ENCODE results near the gene FXYD2. TPM values are rescaled to one million over a fixed set of nuclear protein-coding genes. Genes with fewer than 3 reads are reported as not detected.

Gene FXYD2
- total RNA-seq, 4 donors from 2014 or later, result 0.67 to 1.7 TPM; not detected in 2

DNA sequence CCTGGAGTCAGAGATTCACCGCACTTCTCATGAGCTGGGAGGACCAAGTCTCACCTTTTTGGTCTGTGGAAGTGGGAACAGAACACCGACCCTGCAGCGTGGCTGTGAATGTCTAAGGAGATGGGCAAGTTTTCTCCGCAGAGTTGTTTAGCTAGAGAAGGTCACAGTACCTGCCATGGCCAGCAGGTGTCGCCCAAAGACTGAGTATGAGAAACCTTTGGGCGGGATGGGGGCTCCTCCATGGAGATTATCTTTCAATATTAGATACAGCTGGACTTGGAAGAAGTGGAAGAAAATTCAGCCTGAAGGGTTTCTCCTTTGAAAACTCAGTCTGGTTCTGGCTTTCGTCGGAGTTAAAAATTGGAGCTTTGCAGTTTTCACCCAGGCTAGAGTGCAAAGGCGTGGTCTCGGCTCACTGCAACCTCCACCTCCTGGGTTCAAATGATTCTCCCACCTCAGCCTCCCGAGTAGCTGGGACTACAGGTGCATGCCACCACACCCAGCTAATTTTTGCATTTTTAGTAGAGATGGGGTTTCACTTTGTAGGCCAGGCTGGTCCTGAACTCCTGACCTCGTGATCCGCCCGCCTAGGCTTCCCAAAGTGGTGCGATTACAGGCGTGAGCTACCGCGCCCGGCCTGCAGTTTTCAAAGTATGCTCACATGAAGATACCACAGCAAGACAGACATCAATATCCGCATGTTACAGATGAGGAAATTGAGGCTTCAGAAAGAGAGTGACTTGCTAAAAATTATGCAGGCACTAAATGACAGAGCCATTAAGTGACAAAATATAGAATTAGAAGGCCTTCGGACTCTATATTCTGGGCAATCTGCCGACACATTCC, 16.8 kb downstream of the FXYD2 start:
- no peak overlapping the region for H3K4me3 ChIP-seq
- DNase-seq, result peak; percentile 84 to 95 (median 94)
- no peak overlapping the region for H3K27ac ChIP-seq
- no peaks in the 10 kb centered on the region for H3K27me3 ChIP-seq
- no peaks in the 10 kb centered on the region for H3K9me3 ChIP-seq
- no peaks in the 10 kb centered on the region for H3K36me3 ChIP-seq
- H3K4me1 ChIP-seq, result peaks cover 0 to 13% (median 0%) of the 10 kb centered on the region in 4 donors
- TF ChIP-seq POLR2A (IDR thresholded peaks at IDR 0.05), result no peak
- TF ChIP-seq, protein P1, sequence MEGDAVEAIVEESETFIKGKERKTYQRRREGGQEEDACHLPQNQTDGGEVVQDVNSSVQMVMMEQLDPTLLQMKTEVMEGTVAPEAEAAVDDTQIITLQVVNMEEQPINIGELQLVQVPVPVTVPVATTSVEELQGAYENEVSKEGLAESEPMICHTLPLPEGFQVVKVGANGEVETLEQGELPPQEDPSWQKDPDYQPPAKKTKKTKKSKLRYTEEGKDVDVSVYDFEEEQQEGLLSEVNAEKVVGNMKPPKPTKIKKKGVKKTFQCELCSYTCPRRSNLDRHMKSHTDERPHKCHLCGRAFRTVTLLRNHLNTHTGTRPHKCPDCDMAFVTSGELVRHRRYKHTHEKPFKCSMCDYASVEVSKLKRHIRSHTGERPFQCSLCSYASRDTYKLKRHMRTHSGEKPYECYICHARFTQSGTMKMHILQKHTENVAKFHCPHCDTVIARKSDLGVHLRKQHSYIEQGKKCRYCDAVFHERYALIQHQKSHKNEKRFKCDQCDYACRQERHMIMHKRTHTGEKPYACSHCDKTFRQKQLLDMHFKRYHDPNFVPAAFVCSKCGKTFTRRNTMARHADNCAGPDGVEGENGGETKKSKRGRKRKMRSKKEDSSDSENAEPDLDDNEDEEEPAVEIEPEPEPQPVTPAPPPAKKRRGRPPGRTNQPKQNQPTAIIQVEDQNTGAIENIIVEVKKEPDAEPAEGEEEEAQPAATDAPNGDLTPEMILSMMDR (IDR thresholded peaks at IDR 0.05), result peak; percentile 82 to 94 (median 90)

DNA sequence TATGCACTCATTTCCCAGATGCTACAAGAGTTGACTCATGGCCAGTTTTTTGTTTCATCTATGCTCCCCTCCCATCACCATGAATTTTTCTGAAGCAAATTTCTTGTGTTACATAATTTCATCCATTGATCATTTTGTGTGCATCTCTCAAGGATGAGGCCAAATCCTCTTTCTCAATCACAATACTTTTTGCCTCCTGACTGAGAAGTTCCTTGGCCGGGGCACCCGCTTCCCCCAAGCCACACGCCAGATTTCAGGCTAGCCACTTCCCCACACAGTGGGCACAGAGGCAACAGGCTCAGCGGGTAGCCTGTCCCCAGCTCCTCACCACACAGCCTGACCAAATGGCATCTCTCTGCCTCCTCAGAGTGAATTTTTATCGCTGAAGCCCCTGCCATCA, 17.7 kb downstream of the FXYD2 start:
- Histone ChIP-seq H3K4me1 (peaks cover 0 to 13% (median 0%) of the 10 kb centered on the region in 4 donors), H3K27ac (no peak overlapping the region), H3K9me3 (no peaks in the 10 kb centered on the region), H3K27me3 (no peaks in the 10 kb centered on the region), H3K36me3 (no peaks in the 10 kb centered on the region), H3K4me3 (no peak overlapping the region)
- TF ChIP-seq, protein P1 (IDR thresholded peaks at IDR 0.05), result no peak
- no peak for TF ChIP-seq POLR2A (IDR thresholded peaks at IDR 0.05)
- no peak for DNase-seq

DNA sequence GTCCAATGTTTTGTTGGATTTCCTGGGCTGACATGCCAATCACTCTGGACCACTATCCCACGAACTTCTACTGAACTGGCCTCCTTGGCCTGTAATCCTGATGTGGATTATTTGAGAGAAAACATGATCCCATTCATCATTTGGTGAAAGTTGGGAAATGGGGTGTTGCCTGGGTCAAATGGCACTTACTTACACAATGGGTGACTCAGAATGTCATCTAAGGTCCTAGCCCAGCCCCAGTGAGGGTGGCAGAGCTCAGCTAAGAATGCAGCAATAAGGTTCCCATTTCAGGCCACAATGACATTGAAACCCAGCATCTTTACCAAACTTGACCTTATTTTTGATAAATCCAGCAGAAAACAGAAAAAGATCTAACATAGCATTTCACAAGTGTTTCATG, 19.5 kb downstream of the FXYD2 start:
- no peak for DNase-seq
- Histone ChIP-seq H3K27me3 (no peaks in the 10 kb centered on the region), H3K4me3 (no peak overlapping the region), H3K27ac (no peak overlapping the region), H3K4me1 (peaks cover 0 to 13% (median 0%) of the 10 kb centered on the region in 4 donors), H3K9me3 (no peaks in the 10 kb centered on the region), H3K36me3 (no peaks in the 10 kb centered on the region)
- TF ChIP-seq, protein P1 (IDR thresholded peaks at IDR 0.05), result no peak
- no peak for TF ChIP-seq POLR2A (IDR thresholded peaks at IDR 0.05)

DNA sequence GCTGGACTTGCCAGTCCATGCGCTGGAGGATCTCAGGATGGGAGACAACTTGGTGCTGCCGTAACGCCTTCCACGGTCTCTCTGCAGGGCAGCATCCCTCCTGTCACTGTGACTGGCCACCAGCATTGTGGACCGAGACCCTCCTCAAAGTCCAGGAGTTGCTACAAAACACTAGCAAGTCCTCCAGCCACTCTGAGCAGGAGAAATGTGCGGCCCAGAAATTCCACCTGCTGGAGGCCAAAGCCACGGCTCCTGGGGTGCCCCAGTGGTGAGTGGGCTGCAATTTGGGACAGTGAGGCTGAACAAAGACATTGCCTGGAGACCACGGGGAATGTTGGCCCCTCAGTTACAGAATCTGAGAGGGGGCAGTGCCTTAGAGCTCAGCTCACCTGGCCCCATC, 20.6 kb downstream of the FXYD2 start:
- H3K36me3 ChIP-seq, result no peaks in the 10 kb centered on the region
- H3K27ac ChIP-seq, result no peak overlapping the region
- no peak for DNase-seq

DNA sequence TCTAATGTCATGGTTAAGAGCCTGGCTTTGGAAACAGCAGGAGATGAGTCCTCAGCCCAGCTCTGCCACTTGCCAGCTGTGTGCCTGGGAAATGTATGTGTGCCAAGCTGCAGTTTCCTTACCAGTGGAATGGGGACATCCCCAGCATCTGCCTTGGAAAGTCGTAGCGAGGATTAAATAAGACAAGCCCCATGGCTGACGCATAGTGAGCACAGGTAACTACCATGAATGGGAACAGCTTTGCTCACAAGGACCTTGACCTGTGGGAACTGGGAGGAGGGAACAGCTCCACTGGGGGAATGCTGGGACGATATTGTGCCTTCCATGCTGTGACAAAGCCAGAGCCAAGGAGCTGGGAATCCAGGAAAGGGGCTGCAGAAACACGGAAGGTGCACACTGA, 24.9 kb downstream of the FXYD2 start:
- no peak overlapping the region for H3K4me3 ChIP-seq
- peak in 1 of 3 donors; percentile 47 for DNase-seq
- no peak for TF ChIP-seq POLR2A (IDR thresholded peaks at IDR 0.05)
- TF ChIP-seq, protein P1 (IDR thresholded peaks at IDR 0.05), result no peak
- no peaks in the 10 kb centered on the region for H3K9me3 ChIP-seq
- H3K36me3 ChIP-seq, result no peaks in the 10 kb centered on the region
- no peak overlapping the region for H3K27ac ChIP-seq
- H3K4me1 ChIP-seq, result peaks cover 5 to 16% (median 11%) of the 10 kb centered on the region in 4 donors
- peaks cover 0 to 27% of the 10 kb centered on the region in 2 donors for H3K27me3 ChIP-seq

More for the DNA sequence above, 20.6 kb downstream of the FXYD2 start:
- Histone ChIP-seq H3K4me3 (no peak overlapping the region), H3K9me3 (no peaks in the 10 kb centered on the region), H3K27me3 (no peaks in the 10 kb centered on the region), H3K4me1 (peaks cover 0 to 5% (median 0%) of the 10 kb centered on the region in 4 donors)
- TF ChIP-seq POLR2A (IDR thresholded peaks at IDR 0.05), result no peak
- TF ChIP-seq, protein P1 (IDR thresholded peaks at IDR 0.05), result no peak

Data from Peyer's patch (tissue), 4 donors.